ENCODE measurements around the gene SOX5. TPM values are rescaled to one million over a fixed set of nuclear protein-coding genes. Genes with fewer than 3 reads are reported as not detected.

SOX5 gene
- total RNA-seq, 1 experiment from 2014 or later: 0.52 TPM

DNA sequence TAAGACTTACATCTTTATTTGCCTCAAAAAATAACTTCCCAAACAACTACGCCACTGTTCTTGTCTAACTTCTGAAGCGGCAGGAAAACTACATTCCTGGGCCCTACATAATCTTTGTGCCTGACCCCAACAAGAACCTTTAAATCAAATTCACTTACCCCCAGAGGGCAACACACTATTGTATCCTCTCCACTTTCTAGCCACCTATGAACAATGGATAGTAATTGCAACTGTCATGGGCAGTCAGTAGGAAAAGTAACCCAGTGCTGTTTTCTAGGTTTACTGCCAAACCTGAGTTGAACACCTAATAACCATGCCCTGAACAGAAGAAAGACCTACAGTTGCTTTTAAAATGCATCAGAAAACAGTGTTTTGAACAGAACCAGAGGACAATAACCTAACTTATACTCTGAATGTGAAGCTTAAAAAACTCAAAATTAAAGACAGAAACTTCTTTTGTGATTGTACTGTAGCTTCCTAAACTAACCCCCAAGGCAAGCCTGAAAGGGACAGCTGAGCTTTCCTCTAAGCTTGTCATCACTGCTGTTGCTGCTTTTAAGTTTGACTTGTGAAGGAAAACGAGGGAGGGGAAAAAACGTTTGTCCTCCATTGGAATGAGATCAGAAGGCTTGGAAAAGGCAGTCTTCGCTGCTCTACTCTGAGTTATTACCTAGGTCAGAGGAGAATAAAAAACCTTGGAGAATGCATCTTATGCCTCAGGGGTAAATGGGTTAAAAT lies 195.7 kb downstream of the SOX5 start:
- Histone ChIP-seq H3K9me2 (ENCODE audit: insufficient read depth) (no peaks in the 10 kb centered on the region), H3K4me2 (ENCODE audit: low read length) (no peak overlapping the region), H3K27me3 (ENCODE audit: insufficient read depth, low read length) (no peaks in the 10 kb centered on the region), H3K9me3 (ENCODE audit: control insufficient read depth in 1 of 2, insufficient read depth in 1 of 2, low read depth in 1 of 2, low read length in 2 of 2) (peaks cover 3 to 9% of the 10 kb centered on the region in 2 experiments; a peak in 2 of 4 replicates), H3K9ac (ENCODE audit: low read length) (no peak overlapping the region), H3K4me1 (ENCODE audit: control insufficient read depth in 1 of 2, insufficient read depth in 2 of 2, low read length in 2 of 2) (no peaks in the 10 kb centered on the region), H3K4me3 (replicated peaks in 1 of 2; ENCODE audit: low read depth in 1 of 2, low read length in 2 of 2) (no peak overlapping the region), H4K20me1 (ENCODE audit: insufficient read depth) (no peaks in the 10 kb centered on the region), H3K79me2 (ENCODE audit: insufficient read depth, low read length) (no peaks in the 10 kb centered on the region), H3K27ac (ENCODE audit: low read depth, low read length) (no peak overlapping the region), H3K36me3 (ENCODE audit: control insufficient read depth in 1 of 2, insufficient read depth in 2 of 2, low read length in 2 of 2) (no peaks in the 10 kb centered on the region), H2AFZ (ENCODE audit: low read depth, low read length, poor library complexity, severe bottlenecking) (no peak overlapping the region)
- DNase-seq (ENCODE audit: low read depth, low spot score) (no peak), ATAC-seq (no peak)
- RAD21 ChIA-PET (ENCODE audit: low non-redundant PET in 1 of 2, low total read pairs in 2 of 2, uncharacterized antibody in 2 of 2, unreplicated experiment in 2 of 2): no interaction called here
- CTCF ChIA-PET: no interaction called here
- BruUV-seq (replicated peaks): no TSS peak
- POLR2A ChIA-PET: no interaction called here
- intact Hi-C loops (cut with micrococcal nuclease): no loop called here
- TF ChIP-seq, protein P1, sequence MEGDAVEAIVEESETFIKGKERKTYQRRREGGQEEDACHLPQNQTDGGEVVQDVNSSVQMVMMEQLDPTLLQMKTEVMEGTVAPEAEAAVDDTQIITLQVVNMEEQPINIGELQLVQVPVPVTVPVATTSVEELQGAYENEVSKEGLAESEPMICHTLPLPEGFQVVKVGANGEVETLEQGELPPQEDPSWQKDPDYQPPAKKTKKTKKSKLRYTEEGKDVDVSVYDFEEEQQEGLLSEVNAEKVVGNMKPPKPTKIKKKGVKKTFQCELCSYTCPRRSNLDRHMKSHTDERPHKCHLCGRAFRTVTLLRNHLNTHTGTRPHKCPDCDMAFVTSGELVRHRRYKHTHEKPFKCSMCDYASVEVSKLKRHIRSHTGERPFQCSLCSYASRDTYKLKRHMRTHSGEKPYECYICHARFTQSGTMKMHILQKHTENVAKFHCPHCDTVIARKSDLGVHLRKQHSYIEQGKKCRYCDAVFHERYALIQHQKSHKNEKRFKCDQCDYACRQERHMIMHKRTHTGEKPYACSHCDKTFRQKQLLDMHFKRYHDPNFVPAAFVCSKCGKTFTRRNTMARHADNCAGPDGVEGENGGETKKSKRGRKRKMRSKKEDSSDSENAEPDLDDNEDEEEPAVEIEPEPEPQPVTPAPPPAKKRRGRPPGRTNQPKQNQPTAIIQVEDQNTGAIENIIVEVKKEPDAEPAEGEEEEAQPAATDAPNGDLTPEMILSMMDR (IDR thresholded peaks at IDR 0.05 in 2 of 3, conservative IDR thresholded peaks at IDR 0.05 in 1 of 3; ENCODE audit: borderline replicate concordance in 1 of 3, insufficient read depth in 1 of 3, low read depth in 2 of 3, low read length in 2 of 3): no peak
- TF ChIP-seq JUND (IDR thresholded peaks at IDR 0.05): no peak
- TF ChIP-seq POLR2AphosphoS5 (IDR thresholded peaks at IDR 0.05; ENCODE audit: low read depth, low read length): no peak
- TF ChIP-seq, protein P2, sequence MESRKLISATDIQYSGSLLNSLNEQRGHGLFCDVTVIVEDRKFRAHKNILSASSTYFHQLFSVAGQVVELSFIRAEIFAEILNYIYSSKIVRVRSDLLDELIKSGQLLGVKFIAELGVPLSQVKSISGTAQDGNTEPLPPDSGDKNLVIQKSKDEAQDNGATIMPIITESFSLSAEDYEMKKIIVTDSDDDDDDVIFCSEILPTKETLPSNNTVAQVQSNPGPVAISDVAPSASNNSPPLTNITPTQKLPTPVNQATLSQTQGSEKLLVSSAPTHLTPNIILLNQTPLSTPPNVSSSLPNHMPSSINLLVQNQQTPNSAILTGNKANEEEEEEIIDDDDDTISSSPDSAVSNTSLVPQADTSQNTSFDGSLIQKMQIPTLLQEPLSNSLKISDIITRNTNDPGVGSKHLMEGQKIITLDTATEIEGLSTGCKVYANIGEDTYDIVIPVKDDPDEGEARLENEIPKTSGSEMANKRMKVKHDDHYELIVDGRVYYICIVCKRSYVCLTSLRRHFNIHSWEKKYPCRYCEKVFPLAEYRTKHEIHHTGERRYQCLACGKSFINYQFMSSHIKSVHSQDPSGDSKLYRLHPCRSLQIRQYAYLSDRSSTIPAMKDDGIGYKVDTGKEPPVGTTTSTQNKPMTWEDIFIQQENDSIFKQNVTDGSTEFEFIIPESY (IDR thresholded peaks at IDR 0.05; ENCODE audit: extremely low read depth, insufficient replicate concordance, low read length): no peak
- TF ChIP-seq, protein P3, sequence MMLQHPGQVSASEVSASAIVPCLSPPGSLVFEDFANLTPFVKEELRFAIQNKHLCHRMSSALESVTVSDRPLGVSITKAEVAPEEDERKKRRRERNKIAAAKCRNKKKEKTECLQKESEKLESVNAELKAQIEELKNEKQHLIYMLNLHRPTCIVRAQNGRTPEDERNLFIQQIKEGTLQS (IDR thresholded peaks at IDR 0.05): no peak
- no peak for TF ChIP-seq EZH2phosphoT487 (IDR thresholded peaks at IDR 0.05; ENCODE audit: borderline replicate concordance)
- TF ChIP-seq, protein P4, sequence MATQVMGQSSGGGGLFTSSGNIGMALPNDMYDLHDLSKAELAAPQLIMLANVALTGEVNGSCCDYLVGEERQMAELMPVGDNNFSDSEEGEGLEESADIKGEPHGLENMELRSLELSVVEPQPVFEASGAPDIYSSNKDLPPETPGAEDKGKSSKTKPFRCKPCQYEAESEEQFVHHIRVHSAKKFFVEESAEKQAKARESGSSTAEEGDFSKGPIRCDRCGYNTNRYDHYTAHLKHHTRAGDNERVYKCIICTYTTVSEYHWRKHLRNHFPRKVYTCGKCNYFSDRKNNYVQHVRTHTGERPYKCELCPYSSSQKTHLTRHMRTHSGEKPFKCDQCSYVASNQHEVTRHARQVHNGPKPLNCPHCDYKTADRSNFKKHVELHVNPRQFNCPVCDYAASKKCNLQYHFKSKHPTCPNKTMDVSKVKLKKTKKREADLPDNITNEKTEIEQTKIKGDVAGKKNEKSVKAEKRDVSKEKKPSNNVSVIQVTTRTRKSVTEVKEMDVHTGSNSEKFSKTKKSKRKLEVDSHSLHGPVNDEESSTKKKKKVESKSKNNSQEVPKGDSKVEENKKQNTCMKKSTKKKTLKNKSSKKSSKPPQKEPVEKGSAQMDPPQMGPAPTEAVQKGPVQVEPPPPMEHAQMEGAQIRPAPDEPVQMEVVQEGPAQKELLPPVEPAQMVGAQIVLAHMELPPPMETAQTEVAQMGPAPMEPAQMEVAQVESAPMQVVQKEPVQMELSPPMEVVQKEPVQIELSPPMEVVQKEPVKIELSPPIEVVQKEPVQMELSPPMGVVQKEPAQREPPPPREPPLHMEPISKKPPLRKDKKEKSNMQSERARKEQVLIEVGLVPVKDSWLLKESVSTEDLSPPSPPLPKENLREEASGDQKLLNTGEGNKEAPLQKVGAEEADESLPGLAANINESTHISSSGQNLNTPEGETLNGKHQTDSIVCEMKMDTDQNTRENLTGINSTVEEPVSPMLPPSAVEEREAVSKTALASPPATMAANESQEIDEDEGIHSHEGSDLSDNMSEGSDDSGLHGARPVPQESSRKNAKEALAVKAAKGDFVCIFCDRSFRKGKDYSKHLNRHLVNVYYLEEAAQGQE (IDR thresholded peaks at IDR 0.05; ENCODE audit: low read depth): no peak
- no peak for TF ChIP-seq YY1 (IDR thresholded peaks at IDR 0.05; ENCODE audit: extremely low read depth, insufficient replicate concordance, low read depth, low read length)
- TF ChIP-seq POLR2A (IDR thresholded peaks at IDR 0.05; ENCODE audit: borderline replicate concordance, extremely low read depth, insufficient read depth, insufficient read length): no peak
- no peak for TF ChIP-seq SIN3A (IDR thresholded peaks at IDR 0.05; ENCODE audit: low read depth)
- no peak for TF ChIP-seq FOSL1 (IDR thresholded peaks at IDR 0.05; ENCODE audit: low read depth)
- TF ChIP-seq SRF (IDR thresholded peaks at IDR 0.05; ENCODE audit: low read depth): no peak
- TF ChIP-seq ZNF274 (IDR thresholded peaks at IDR 0.05; ENCODE audit: low read depth, low read length): no peak
- TF ChIP-seq, protein P5, sequence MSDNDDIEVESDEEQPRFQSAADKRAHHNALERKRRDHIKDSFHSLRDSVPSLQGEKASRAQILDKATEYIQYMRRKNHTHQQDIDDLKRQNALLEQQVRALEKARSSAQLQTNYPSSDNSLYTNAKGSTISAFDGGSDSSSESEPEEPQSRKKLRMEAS (IDR thresholded peaks at IDR 0.05): no peak
- no peak for TF ChIP-seq CBX3 (IDR thresholded peaks at IDR 0.05; ENCODE audit: low read depth)
- TF ChIP-seq CEBPB (IDR thresholded peaks at IDR 0.05; ENCODE audit: low read depth): no peak
